IPS-20b (cell line): Measurements from ENCODE around the gene CENPM.

Experiments used
- H3K27ac ChIP-seq: one replicate; pipeline ENCODE4 v1.5.1; 2013; ENCODE audit warnings: low read length
- H3K27me3 ChIP-seq: 2 replicates; pipeline ENCODE4 v1.6.1; 2013; ENCODE audit warnings: mild to moderate bottlenecking, low read length, inconsistent platforms; ENCODE audit not compliant: insufficient read depth
- H3K36me3 ChIP-seq: 2 replicates; pipeline ENCODE4 v1.6.1; 2013; ENCODE audit warnings: low read depth, mild to moderate bottlenecking, inconsistent platforms, low read length, moderate library complexity; ENCODE audit not compliant: insufficient read depth
- H3K4me1 ChIP-seq: 2 replicates; pipeline ENCODE4 v1.6.1; 2013; ENCODE audit warnings: mild to moderate bottlenecking, control low read depth, inconsistent platforms, low read length, moderate library complexity; ENCODE audit not compliant: insufficient read depth
- H3K4me3 ChIP-seq: 2 replicates; pipeline ENCODE4 v1.5.1; 2013; ENCODE audit warnings: mild to moderate bottlenecking, low read length, inconsistent platforms
- H3K9ac ChIP-seq: 2 replicates; pipeline ENCODE4 v1.6.1; 2013; ENCODE audit warnings: low read depth, mild to moderate bottlenecking, inconsistent platforms, low read length, moderate library complexity
- H3K9me3 ChIP-seq: 2 replicates; pipeline ENCODE4 v1.6.1; 2013; ENCODE audit warnings: mild to moderate bottlenecking, low read depth, low read length, inconsistent platforms; ENCODE audit not compliant: insufficient read depth

The CENPM gene

DNA sequence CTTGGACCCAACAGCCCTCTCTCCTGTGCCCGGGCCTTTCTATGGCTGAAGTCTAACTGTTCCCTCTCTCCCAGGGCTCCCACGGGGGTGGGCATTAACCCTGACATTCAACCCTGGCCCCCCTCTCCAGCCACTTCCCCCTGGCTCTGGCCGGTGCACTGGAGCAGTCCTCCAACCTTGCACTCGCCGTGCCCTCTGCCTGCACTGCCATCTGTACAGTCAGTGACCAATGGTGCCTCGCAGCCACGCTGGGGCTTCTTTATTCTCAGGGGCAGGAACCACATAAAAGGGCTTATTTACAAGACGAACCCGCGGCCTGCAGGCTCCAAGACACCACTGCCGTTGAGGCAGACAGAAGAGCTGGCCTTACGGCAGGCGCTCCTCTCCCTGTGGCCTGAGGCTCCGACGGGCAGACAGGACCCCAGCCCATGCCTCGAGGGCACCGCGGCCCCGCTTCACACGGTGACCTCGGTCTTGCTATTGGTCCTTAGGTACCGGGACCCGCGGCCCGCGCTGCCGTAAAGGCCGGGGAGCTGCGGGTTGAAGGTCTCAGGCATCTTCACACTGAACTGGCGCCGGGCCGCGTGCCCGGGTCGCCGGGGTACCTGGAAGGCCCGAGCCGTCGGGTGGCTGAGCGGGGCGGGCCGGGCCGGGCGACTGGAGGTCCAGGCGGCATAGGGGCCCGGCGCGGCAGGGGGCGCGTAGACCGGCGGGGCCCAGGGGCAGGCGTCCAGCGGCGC, 37.5 kb downstream of the CENPM start:
- Histone ChIP-seq H3K9ac (no peak overlapping the region), H3K4me1 (peaks cover 3% of the 10 kb centered on the region; the same call in 1 of the 2 replicates), H3K4me3 (no peak overlapping the region), H3K27me3 (peaks cover 70% of the 10 kb centered on the region), H3K36me3 (peaks cover 27% of the 10 kb centered on the region; the same call in 1 of the 2 replicates), H3K27ac (no peak overlapping the region), H3K9me3 (no peaks in the 10 kb centered on the region)

DNA sequence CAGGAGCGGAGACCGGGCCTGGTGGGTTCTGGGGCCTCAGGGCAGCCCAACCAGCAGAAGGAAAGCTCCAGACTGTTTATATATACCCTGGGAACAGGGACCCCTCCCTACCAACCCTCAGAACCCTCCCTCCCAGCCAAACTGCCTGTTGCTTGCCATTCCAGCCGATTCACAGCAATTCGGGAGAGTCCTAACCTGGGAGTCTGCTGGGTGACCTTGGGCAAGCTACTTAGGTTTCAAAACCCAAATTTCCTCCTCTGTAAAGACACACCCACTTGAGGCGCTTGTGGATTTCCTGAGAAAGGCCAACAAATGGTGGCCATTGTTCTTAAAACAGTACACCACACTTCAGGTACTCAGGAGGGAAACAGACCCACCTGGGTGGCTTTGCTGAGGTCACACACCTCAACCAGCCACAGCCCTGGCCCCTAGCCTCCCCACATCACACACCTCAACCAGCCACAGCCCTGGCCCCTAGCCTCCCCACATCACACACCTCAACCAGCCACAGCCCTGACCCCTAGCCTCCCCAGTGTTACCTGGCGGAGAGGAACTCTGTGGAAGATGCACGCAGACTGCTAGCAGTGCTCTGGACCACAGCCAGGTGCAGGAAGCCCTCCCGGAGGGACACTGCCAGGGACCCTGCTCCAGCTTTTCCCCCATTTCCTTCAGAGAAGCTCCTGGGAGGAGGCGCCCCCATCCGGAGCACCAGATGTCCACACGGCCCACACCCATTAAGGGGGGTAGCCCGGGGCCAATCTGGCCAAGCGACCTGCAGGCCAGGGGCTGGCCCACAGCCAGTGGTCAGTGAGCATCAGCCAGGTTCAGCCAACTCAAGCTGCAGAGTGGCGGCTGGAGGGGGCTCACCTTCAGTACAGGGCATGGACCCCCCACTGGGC, 38.3 kb downstream of the CENPM start:
- Histone ChIP-seq H3K27ac (no peak overlapping the region), H3K4me1 (peaks cover 3% of the 10 kb centered on the region; the same call in 1 of the 2 replicates), H3K9me3 (no peaks in the 10 kb centered on the region), H3K27me3 (peaks cover 62% of the 10 kb centered on the region), H3K9ac (no peak overlapping the region), H3K36me3 (peaks cover 35% of the 10 kb centered on the region; the same call in 1 of the 2 replicates), H3K4me3 (no peak overlapping the region)

GRCh38 chr22:41907436-41908401, 39.2 kb downstream of the CENPM start:
- H3K36me3 ChIP-seq = peaks cover 44% of the 10 kb centered on the region
- peaks cover 53% of the 10 kb centered on the region for H3K27me3 ChIP-seq
- H3K27ac ChIP-seq = no peak overlapping the region
- H3K9ac ChIP-seq = no peak overlapping the region
- H3K4me1 ChIP-seq = peaks cover 3% of the 10 kb centered on the region; the same call in 1 of the 2 replicates
- H3K4me3 ChIP-seq = no peak overlapping the region
- no peaks in the 10 kb centered on the region for H3K9me3 ChIP-seq

DNA sequence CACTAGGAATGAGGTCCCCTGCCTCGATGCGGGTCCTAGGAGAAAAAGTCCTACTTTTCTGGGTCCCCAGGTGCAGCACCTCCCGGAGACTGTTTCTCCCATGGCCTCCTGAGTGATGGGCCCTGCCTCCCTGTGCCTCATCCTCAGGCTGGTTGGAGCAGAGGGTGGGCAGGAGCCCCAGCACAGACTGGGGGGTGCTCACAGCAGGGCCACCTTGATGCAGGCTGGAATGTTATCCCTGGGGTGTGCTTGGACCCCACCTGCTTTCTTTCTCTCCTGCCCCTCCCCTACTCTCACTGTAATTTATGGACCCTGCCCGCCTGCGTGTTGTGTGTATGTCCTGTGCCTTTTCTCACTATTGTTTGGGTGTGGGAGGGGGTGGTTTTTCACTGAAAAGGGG, 40.1 kb downstream of the CENPM start:
- H3K4me1 ChIP-seq = peaks cover 3% of the 10 kb centered on the region; the same call in 1 of the 2 replicates
- H3K9me3 ChIP-seq = no peaks in the 10 kb centered on the region
- H3K27ac ChIP-seq = no peak overlapping the region
- H3K9ac ChIP-seq = no peak overlapping the region
- H3K27me3 ChIP-seq = peaks cover 44% of the 10 kb centered on the region
- H3K4me3 ChIP-seq = no peak overlapping the region
- H3K36me3 ChIP-seq = peaks cover 53% of the 10 kb centered on the region

DNA sequence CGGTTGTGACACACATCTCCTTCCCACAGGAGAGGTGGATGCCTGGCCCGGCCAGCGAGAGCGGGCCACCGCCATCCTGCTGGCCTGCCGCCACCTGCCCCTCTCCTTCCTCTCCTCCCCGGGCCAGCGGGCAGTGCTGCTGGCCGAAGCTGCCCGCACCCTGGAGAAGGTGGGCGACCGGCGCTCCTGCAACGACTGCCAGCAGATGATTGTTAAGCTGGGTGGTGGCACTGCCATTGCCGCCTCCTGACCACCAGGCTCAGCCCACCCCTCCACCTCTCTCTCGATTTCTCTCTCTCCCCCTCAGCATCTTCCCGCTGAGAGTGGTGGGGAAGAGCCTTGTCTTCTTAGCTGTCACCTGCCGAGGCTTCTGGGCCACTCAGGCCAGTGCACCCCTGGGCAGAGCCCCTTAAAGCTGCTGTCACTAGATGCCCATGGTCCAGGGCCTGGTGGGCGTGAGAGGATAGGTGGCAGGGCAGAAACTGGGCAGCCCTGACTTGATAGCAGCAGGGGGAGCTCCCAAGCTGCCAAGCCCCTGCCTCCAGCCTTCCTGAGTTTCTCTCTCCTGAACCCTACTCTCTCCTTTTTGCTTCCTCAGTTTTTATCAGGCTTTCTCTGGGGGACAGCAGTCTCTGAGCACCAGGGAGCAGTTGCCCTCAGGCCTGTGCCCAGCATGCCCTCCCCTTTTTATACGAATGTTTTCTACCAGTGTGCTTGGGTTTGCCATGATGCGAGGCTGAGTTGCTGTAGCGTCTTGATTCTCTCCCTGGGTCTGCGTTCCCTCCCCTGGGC, 41.3 kb downstream of the CENPM start:
- Histone ChIP-seq H3K27ac (no peak overlapping the region), H3K27me3 (peaks cover 32% of the 10 kb centered on the region), H3K9me3 (no peaks in the 10 kb centered on the region), H3K4me1 (peaks cover 3% of the 10 kb centered on the region; the same call in 1 of the 2 replicates), H3K4me3 (no peak overlapping the region), H3K9ac (no peak overlapping the region), H3K36me3 (peaks cover 62% of the 10 kb centered on the region)

GRCh38 chr22:41904450-41905410, 42.2 kb downstream of the CENPM start:
- Histone ChIP-seq H3K9me3 (no peaks in the 10 kb centered on the region), H3K9ac (no peak overlapping the region), H3K36me3 (peaks cover 71% of the 10 kb centered on the region), H3K4me1 (peaks cover 3% of the 10 kb centered on the region; the same call in 1 of the 2 replicates), H3K27ac (no peak overlapping the region), H3K27me3 (peaks cover 23% of the 10 kb centered on the region), H3K4me3 (no peak overlapping the region)

GRCh38 chr22:41902932-41903421, 44.0 kb downstream of the CENPM start:
- peaks cover 5% of the 10 kb centered on the region; the same call in 1 of the 2 replicates for H3K27me3 ChIP-seq
- 0 out of 2 replicates have a peak, but pooled peaks cover 3% of the 10 kb centered on the region for H3K4me1 ChIP-seq
- no peaks in the 10 kb centered on the region for H3K9me3 ChIP-seq
- peaks cover 88% of the 10 kb centered on the region for H3K36me3 ChIP-seq
- no peak overlapping the region for H3K4me3 ChIP-seq
- H3K27ac ChIP-seq = no peak overlapping the region
- H3K9ac ChIP-seq = no peak overlapping the region

GRCh38 chr22:41902016-41902415, 44.9 kb downstream of the CENPM start:
- H3K27ac ChIP-seq = no peak overlapping the region
- no peaks in the 10 kb centered on the region for H3K9me3 ChIP-seq
- H3K4me1 ChIP-seq = no peaks in the 10 kb centered on the region
- no peak overlapping the region for H3K4me3 ChIP-seq
- H3K36me3 ChIP-seq = peaks cover 90% of the 10 kb centered on the region
- H3K9ac ChIP-seq = no peak overlapping the region
- H3K27me3 ChIP-seq = no peaks in the 10 kb centered on the region

DNA sequence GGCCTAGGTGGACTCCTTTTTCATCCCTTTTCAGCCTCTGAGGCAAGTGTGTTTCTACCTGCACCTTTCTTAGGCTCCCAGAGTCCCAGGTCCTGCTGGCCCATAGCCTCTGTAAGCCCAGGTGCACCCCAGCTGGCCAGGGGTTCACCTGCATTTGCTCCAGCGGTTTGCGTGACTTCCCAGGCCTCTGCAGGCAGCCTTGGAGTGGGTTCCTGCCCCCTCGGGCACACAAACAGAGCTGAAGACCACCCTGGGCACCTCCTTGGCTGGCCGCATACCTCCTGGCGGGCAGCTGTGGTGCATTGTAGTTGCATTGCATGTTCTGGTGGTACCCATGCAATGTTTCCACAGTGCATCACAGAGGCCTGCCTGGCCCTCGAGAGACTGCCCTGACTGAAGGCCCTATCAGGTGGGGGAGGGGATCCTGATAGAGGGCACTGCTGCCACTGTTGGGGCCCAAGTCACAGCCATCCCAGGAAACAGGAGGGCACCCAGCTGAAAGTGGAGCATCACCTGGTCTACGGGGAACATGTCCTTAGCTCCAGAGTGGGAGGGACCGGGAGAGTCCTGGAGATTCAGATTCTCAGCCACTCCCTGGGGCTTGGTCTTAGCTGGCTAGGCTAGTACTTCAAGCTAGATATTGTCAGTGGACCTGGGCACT, 46.2 kb downstream of the CENPM start:
- no peak overlapping the region for H3K9ac ChIP-seq
- no peaks in the 10 kb centered on the region for H3K27me3 ChIP-seq
- H3K4me3 ChIP-seq = no peak overlapping the region
- H3K27ac ChIP-seq = no peak overlapping the region
- no peaks in the 10 kb centered on the region for H3K9me3 ChIP-seq
- H3K4me1 ChIP-seq = no peaks in the 10 kb centered on the region
- peaks cover 94% of the 10 kb centered on the region for H3K36me3 ChIP-seq
